H9 (cell line): ENCODE data around the gene ACOXL. TPM values are rescaled to one million over a fixed set of nuclear protein-coding genes. Genes with fewer than 3 reads are reported as not detected.

Experiments
- DNase-seq: peaks from one replicate; pipeline ENCODE4 v3.0.0-alpha.2; 2017
- H2AFZ ChIP-seq: one replicate; pipeline ENCODE4 v1.6.1; 2013; ENCODE audit warnings: mild to moderate bottlenecking, low read length, control low read depth, moderate library complexity
- H2AK5ac ChIP-seq: 2 replicates; pipeline ENCODE4 v1.6.1; 2013; ENCODE audit warnings: low read length, control low read depth, mixed read lengths; ENCODE audit not compliant: insufficient read length
- H2BK120ac ChIP-seq: one replicate; pipeline ENCODE4 v1.6.1; 2013; ENCODE audit warnings: low read depth, mild to moderate bottlenecking, low read length, control low read depth, inconsistent platforms; ENCODE audit not compliant: poor library complexity, severe bottlenecking
- H2BK12ac ChIP-seq: 2 replicates; pipeline ENCODE4 v1.6.1; 2013; ENCODE audit warnings: low read length, control low read depth, mixed read lengths, low read depth; ENCODE audit not compliant: insufficient read length
- H2BK15ac ChIP-seq: 2 replicates; pipeline ENCODE4 v1.6.1; 2013; ENCODE audit warnings: low read depth, low read length, control low read depth
- H2BK20ac ChIP-seq: one replicate; pipeline ENCODE4 v1.6.1; 2013; ENCODE audit warnings: low read depth, mild to moderate bottlenecking, low read length, control low read depth, inconsistent platforms; ENCODE audit not compliant: poor library complexity, severe bottlenecking
- H2BK5ac ChIP-seq: 2 replicates; pipeline ENCODE4 v1.6.1; 2013; ENCODE audit warnings: low read length, control low read depth, mixed read lengths; ENCODE audit not compliant: insufficient read length
- H3K14ac ChIP-seq: 2 replicates; pipeline ENCODE4 v1.6.1; 2013; ENCODE audit warnings: low read length, control low read depth; ENCODE audit not compliant: insufficient read depth
- H3K18ac ChIP-seq: 2 replicates; pipeline ENCODE4 v1.6.1; 2013; ENCODE audit warnings: low read depth, mild to moderate bottlenecking, mixed read lengths, low read length, control low read depth; ENCODE audit not compliant: insufficient read length
- H3K23ac ChIP-seq: 2 replicates; pipeline ENCODE4 v1.6.1; 2013; ENCODE audit warnings: low read length, control low read depth, mixed read lengths, low read depth; ENCODE audit not compliant: insufficient read length
- H3K23me2 ChIP-seq: 2 replicates; pipeline ENCODE4 v1.6.1; 2013; ENCODE audit warnings: low read depth, mild to moderate bottlenecking, mixed read lengths, low read length, control low read depth; ENCODE audit not compliant: insufficient read length, poor library complexity, severe bottlenecking
- H3K27ac ChIP-seq: 2 replicates; pipeline ENCODE4 v1.5.1; 2013; ENCODE audit warnings: low read length, control low read depth, mixed read lengths, low read depth; ENCODE audit not compliant: insufficient read length
- H3K27me3 ChIP-seq: 2 replicates; pipeline ENCODE4 v1.6.1; 2013; ENCODE audit warnings: low read length, control low read depth, inconsistent platforms; ENCODE audit not compliant: insufficient read depth
- H3K4ac ChIP-seq: 2 replicates; pipeline ENCODE4 v1.6.1; 2013; ENCODE audit warnings: low read depth, mild to moderate bottlenecking, control low read depth, inconsistent platforms, low read length, moderate library complexity
- H3K4me1 ChIP-seq: 2 replicates; pipeline ENCODE4 v1.6.1; 2013; ENCODE audit warnings: low read length, control low read depth, inconsistent platforms; ENCODE audit not compliant: insufficient read depth
- H3K4me2 ChIP-seq: 2 replicates; pipeline ENCODE4 v1.6.1; 2013; ENCODE audit warnings: low read length, control low read depth, mixed read lengths; ENCODE audit not compliant: insufficient read length, insufficient read depth
- H3K56ac ChIP-seq: 2 replicates; pipeline ENCODE4 v1.6.1; 2013; ENCODE audit warnings: low read depth, mild to moderate bottlenecking, mixed read lengths, low read length, control low read depth; ENCODE audit not compliant: insufficient read length
- H3K79me1 ChIP-seq: 2 replicates; pipeline ENCODE4 v1.6.1; 2013; ENCODE audit warnings: low read depth, mild to moderate bottlenecking, moderate library complexity, low read length, control low read depth, inconsistent platforms; ENCODE audit not compliant: insufficient read depth, poor library complexity, severe bottlenecking
- H3K79me2 ChIP-seq: 2 replicates; pipeline ENCODE4 v1.6.1; 2013; ENCODE audit warnings: low read length, control low read depth, inconsistent platforms; ENCODE audit not compliant: insufficient read depth
- H3K9ac ChIP-seq: 2 replicates; pipeline ENCODE4 v1.6.1; 2013; ENCODE audit warnings: low read length, control low read depth, mixed read lengths; ENCODE audit not compliant: insufficient read length; ENCODE audit errors: extremely low read depth
- H3K9me3 ChIP-seq: one replicate; pipeline ENCODE4 v1.6.1; 2013; ENCODE audit warnings: low read depth, low read length, inconsistent platforms; ENCODE audit not compliant: control insufficient read depth
- H3T11ph ChIP-seq: one replicate; pipeline ENCODE4 v1.6.1; 2013; ENCODE audit warnings: mild to moderate bottlenecking, low read length, control low read depth, inconsistent platforms
- H4K20me1 ChIP-seq: one replicate; pipeline ENCODE4 v1.6.1; 2013; ENCODE audit not compliant: control insufficient read depth, insufficient read length, insufficient read depth
- H4K5ac ChIP-seq: 2 replicates; pipeline ENCODE4 v1.6.1; 2013; ENCODE audit warnings: low read depth, mild to moderate bottlenecking, mixed read lengths, low read length, control low read depth; ENCODE audit not compliant: insufficient read length
- H4K8ac ChIP-seq: replicated peaks from 2 replicates; pipeline ENCODE4 v1.6.1; 2013; ENCODE audit warnings: low read length, control low read depth, mixed read lengths, low read depth; ENCODE audit not compliant: insufficient read length
- H4K91ac ChIP-seq: 2 replicates; pipeline ENCODE4 v1.6.1; 2013; ENCODE audit warnings: low read depth, mild to moderate bottlenecking, moderate library complexity, mixed read lengths, low read length, control low read depth; ENCODE audit not compliant: insufficient read length
- H3K27ac Mint-ChIP-seq, 3 experiments: 2 replicates in 2 of 3; 3 replicates in 1 of 3; pipeline ENCODE4 v1.8.0; 2020 to 2021; ENCODE audit warnings: mixed read lengths in 3 of 3, mild to moderate bottlenecking in 1 of 3, moderate library complexity in 1 of 3
- H3K27me3 Mint-ChIP-seq: 2 replicates; pipeline ENCODE4 v1.8.0; 2021; ENCODE audit warnings: low read depth, mild to moderate bottlenecking, moderate library complexity, mixed read lengths
- H3K36me3 Mint-ChIP-seq, 3 experiments: 2 replicates in 2 of 3; 3 replicates in 1 of 3; pipeline ENCODE4 v1.8.0; 2020 to 2021; ENCODE audit warnings: low read depth in 3 of 3, mixed read lengths in 3 of 3; ENCODE audit not compliant: insufficient read depth in 1 of 3
- H3K4me1 Mint-ChIP-seq, 2 experiments: 2 replicates each; pipeline ENCODE4 v1.8.0; 2020; ENCODE audit warnings: mixed read lengths in 2 of 2
- H3K4me3 Mint-ChIP-seq, 2 experiments: 2 replicates in 1 of 2; 3 replicates in 1 of 2; pipeline ENCODE4 v1.8.0; 2020 to 2021; ENCODE audit warnings: mild to moderate bottlenecking in 2 of 2, mixed read lengths in 2 of 2, moderate library complexity in 1 of 2
- H3K9me3 Mint-ChIP-seq, 2 experiments: 2 replicates in 1 of 2; 3 replicates in 1 of 2; pipeline ENCODE4 v1.8.0; 2020; ENCODE audit warnings: mild to moderate bottlenecking in 2 of 2, mixed read lengths in 2 of 2, moderate library complexity in 1 of 2
- CTCF ChIP-seq: fragments of 200-600 bp; sonication (generic); conservative IDR thresholded peaks from 3 replicates; pipeline ENCODE4 v1.8.0; 2021; ENCODE audit warnings: antibody characterized with exemption, mild to moderate bottlenecking
- WGBS: extraction: QIAGEN DNeasy Blood & Tissue Kit; methylation state at CpG from one replicate; pipeline ENCODE4 v1.1.7; 2013; ENCODE audit warnings: missing lambda C conversion rate, low lambda C conversion rate, mixed read lengths; ENCODE audit not compliant: insufficient read length; ENCODE audit errors: extremely low coverage; 5-methylcytosine and 5-hydroxymethylcytosine counted together
- total RNA-seq: library from RNA; stranded (reverse); gene quantifications from 2 replicates; pipeline ENCODE4 v1.2.1, GENCODE V29; 2021

Gene ACOXL
- total RNA-seq, 1 experiment from 2014 or later, result 37.6 TPM

GRCh38 chr2:110816404-110817365, 84.3 kb downstream of the ACOXL start:
- no peak for TF ChIP-seq CTCF
- H3K23me2 ChIP-seq, result no peaks in the 10 kb centered on the region
- no peak overlapping the region for H4K91ac ChIP-seq
- no peak overlapping the region for H3K27ac ChIP-seq
- peak overlapping the region in 1 of 3 experiments; percentile 32; a peak in 3 of 7 replicates for H3K27ac Mint-ChIP-seq
- no peak overlapping the region for H3K23ac ChIP-seq
- H3K79me2 ChIP-seq, result no peaks in the 10 kb centered on the region
- H2BK15ac ChIP-seq, result no peak overlapping the region
- no peak overlapping the region for H3K4me2 ChIP-seq
- no peaks in the 10 kb centered on the region for H3K27me3 ChIP-seq
- peaks cover under 1 to 1% of the 10 kb centered on the region in 2 experiments; a peak in 2 of 5 replicates for H3K9me3 Mint-ChIP-seq
- H3K4me1 ChIP-seq, result no peaks in the 10 kb centered on the region
- no peak overlapping the region for H2AFZ ChIP-seq
- H3K4ac ChIP-seq, result no peak overlapping the region
- H3K4me3 Mint-ChIP-seq, result no peak overlapping the region
- H3K14ac ChIP-seq, result no peak overlapping the region
- no peaks in the 10 kb centered on the region for H3K9me3 ChIP-seq
- H2BK20ac ChIP-seq, result no peak overlapping the region
- H3K27me3 Mint-ChIP-seq, result no peaks in the 10 kb centered on the region
- no peak overlapping the region for H3K9ac ChIP-seq
- peaks cover 30 to 62% (median 61%) of the 10 kb centered on the region in 3 experiments for H3K36me3 Mint-ChIP-seq
- H4K8ac ChIP-seq, result no peak overlapping the region
- H2BK12ac ChIP-seq, result no peak overlapping the region
- H3K56ac ChIP-seq, result no peak overlapping the region
- H3K79me1 ChIP-seq, result no peaks in the 10 kb centered on the region
- H2BK120ac ChIP-seq, result no peak overlapping the region
- no CpG with 5 or more reads among the region's 12 CpGs for WGBS
- H4K5ac ChIP-seq, result no peak overlapping the region
- H3K4me1 Mint-ChIP-seq, result peaks cover 3 to 5% of the 10 kb centered on the region in 2 experiments; a peak in 3 of 4 replicates
- no peaks in the 10 kb centered on the region for H4K20me1 ChIP-seq
- H3K18ac ChIP-seq, result no peak overlapping the region
- no peak overlapping the region for H2AK5ac ChIP-seq
- no peak overlapping the region for H2BK5ac ChIP-seq
- H3T11ph ChIP-seq, result no peak overlapping the region
- no peak for DNase-seq
